ENCODE data around the gene ST6GALNAC2.
"Not testable (repeated sequence)": the region's sequence is repeated elsewhere in the genome, so short reads cannot be mapped to it uniquely, and the experiment has no call there.

ST6GALNAC2 gene

DNA sequence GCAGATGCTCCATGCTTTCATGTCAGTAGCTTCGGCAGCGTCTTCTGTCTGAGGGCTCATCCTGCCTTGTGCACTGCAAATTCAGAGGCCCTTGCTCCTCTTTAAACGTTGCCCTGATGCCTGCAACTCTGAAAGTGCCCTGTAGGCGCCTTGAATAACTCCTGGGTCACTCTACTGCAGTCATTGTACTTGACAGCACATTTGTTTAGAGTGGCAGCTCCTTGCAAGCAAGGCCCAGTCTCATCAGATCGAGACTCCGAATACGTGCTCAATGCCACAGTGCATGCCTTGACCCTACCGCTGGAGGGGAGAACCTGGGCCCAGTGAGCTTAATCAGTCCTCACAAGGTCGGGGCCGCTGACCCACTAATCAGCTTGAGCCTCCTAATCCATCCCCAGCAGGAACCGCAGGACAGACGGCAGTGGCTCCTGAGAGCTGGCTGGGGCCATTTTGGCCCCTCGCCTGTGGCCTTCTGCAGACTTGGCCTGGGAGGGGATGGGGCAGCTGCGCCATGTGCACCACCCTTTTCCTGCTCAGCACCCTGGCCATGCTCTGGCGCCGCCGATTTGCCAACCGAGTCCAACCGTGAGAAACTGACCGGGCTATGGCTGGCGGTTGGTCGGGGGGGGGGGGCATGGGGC, 45.9 kb downstream of the ST6GALNAC2 start, which contains the start of gene PRCD:
Gene PRCD, plus strand, starts transcription at position 414 of the 641 bp plus-strand sequence. Its CDS starts 98 bp downstream, at position 512.
- peak; percentile 17 for DNase-seq (ENCODE audit: low spot score)

DNA sequence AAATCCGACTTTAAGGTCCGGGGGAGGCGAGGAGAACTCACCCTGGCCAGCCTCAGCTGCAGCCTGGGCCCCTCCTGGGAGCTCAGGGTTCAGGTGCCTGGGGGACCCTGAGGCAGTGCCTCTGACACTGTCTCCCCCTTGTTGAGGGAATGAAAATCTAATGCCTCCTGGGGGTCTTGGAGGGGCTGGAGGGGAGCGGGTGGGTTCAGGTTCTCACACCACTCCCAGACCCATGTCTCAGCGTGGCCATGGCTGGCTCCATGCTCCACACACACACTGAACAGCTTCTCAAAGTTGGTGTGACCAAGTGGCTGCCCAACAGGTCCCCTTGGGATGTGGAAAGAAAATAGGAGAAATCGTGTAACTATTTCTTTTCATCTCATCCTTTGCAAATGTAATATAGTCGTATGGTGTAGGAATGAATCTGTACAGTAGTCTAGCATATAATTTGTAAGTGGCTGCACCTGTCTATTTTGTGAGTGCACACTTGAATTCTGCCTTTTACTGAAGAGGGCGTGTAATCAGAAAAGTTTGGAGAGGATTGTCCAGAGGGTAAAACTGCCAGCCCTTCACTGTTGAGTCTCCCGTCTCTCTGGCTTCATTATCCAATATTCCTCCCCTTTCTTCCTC, 46.6 kb downstream of the ST6GALNAC2 start:
- peak; percentile 1 for DNase-seq (ENCODE audit: low spot score)

DNA sequence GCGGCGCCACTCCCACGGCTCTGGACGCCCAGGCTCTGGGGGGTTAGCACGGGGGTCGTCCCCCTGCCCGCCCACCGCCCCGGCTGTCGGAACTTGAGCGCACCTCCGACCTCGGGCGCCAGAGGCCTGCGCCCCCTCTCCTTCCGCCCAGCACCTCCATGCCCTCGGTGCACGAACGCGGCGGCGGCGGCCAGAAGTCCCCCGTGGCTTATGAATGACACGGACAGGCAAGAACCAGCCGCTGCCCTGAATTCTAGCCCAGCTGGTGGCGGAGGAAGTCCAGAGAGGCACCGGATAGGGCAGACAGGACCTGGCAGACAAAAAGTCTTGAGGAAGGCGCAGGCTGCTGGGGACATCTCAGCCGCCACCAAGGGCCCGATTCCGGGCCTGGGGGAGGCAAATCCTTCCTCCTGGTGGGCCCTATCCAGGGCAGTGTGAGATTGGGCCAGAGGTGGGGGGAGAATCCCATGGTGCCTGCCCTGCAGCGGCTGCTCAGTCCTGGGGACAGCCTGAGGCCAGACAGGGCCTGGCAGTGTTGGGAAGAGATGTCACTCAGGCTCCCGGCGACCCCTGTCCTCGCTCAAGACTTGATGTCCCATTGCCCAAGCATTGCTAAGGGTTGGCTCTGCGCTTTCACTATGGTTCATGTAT, 47.3 kb downstream of the ST6GALNAC2 start:
- DNase-seq (ENCODE audit: low spot score): peak; percentile 68

DNA sequence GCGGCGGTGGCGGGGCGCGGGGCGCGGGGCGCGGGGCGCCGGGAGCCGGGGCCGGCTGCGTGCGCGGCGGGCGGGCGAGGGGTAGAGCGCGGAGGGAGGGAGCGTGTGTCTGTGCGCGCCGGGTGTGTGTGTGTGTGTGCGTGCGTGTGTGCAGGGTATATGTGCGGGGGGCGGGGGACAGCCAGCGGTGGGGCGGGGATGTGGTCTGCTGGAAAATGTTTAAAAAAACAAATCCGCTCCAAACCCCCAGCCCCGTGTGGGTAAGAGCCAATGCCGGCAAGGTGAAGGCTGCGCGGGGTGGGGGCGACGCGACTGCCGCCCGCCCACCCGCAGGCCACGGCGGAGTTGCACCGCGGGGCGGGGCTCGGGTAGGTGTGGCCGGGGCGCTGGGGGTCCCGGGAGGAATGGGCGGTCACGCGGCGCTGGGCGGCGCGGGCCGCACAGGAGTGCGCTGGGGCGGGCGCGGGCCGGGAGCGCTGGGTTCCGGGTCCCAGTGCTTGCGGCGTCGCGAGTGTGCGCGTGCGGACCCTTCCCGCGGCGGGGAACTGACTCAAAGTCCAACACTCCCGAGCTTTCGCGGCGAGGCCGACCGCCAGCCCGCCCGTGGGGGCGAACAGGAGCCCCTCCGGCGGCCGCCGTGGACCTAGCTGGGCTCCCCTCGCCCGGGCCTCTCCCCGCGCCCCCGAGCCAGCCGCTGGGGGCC, 47.9 kb downstream of the ST6GALNAC2 start, which contains the start of gene CYGB:
Gene CYGB, minus strand, starts transcription at position 132 of the 703 bp plus-strand sequence. CDS start 167 bp downstream, outside the sequence.
- peak; percentile 62 for DNase-seq (ENCODE audit: low spot score)

DNA sequence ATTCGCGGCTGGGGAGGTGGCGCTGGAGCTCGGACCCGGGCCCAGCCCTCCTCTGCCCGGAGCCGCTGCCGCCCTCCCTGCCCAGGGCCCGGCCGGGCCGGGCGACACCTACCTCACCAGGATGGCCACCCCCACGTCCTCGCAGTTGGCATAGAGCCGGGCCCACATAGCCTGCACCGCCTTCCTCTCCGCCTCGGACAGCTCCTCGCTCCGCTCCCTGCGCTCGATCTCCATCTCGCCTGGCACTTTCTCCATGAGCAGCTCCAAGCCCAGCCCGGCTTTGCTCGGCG, 48.4 kb downstream of the ST6GALNAC2 start:
- DNase-seq (ENCODE audit: low spot score): peak; percentile 81

DNA sequence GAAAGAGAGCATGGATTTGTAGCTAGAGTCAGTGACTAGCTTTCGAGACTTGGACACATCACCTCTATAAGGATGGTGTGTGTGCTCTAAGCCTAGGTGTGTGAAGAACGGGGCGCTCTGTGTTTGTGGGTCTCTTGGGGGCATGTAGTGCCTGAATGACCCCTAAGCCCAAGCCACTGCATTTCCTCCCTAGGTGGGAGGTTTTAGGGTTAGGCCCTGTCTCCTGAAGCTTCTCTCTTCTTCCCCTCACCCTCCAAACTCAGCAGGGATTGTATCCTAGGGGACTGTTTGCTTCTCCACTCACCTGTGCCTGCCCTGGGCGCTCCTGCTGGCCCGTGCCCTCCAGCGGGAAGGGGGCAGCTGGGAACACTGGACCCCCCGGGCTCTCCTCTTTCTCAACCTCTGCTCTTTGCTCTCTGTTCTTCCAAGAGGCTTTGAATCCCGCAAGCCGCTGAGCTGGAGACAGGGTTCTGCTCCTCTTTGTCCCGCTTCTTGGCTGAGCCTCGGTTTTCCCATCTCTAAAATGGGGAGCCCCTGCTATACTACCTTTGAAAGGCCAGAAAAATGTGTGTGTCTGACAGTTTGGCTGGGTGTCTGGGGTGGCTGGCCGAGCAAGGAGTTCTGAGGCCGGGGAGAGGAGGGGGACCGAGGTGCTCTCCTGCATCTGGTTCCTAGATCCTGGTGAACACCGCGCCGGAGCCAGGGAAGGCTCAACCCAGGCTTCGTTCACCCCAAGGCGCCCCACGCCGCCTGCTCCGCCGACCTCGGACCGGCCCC, 49.0 kb downstream of the ST6GALNAC2 start:
- DNase-seq (ENCODE audit: low spot score): no peak

DNA sequence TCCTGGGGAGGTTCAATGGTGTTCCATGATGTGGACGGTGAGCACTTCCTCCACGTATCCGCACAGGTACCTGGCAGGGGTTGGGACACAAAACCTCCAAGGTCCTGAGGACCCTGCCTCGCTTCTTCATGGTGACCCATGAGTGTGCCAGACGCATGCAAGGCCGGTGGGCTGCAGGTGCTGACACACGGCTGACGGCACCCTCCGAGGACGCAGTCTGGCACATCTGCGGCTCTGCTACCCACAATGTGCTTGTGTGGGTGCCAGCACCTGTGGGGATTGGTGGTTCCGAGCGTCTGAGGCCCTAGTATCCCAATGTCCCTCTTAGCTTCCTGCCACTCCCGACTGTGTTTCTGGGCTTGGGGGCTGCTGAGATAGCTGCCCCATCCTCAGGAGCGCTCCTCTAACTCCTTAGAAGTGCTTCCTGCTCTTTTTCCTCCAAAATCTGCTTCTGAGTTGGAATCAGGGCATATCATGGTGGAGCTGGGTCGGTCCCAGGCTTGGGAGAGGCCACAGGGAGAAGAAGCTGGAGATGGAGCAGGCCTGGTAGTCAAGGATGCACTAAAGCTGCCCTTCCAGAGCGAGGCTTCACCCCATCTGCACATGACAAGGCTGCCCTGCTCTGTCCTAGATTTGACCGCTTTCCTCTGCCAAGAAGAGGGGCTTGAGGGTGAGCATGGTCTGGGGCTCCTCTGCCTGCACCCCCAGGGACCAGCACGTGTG, 49.7 kb downstream of the ST6GALNAC2 start:
- no peak for DNase-seq (ENCODE audit: low spot score)

DNA sequence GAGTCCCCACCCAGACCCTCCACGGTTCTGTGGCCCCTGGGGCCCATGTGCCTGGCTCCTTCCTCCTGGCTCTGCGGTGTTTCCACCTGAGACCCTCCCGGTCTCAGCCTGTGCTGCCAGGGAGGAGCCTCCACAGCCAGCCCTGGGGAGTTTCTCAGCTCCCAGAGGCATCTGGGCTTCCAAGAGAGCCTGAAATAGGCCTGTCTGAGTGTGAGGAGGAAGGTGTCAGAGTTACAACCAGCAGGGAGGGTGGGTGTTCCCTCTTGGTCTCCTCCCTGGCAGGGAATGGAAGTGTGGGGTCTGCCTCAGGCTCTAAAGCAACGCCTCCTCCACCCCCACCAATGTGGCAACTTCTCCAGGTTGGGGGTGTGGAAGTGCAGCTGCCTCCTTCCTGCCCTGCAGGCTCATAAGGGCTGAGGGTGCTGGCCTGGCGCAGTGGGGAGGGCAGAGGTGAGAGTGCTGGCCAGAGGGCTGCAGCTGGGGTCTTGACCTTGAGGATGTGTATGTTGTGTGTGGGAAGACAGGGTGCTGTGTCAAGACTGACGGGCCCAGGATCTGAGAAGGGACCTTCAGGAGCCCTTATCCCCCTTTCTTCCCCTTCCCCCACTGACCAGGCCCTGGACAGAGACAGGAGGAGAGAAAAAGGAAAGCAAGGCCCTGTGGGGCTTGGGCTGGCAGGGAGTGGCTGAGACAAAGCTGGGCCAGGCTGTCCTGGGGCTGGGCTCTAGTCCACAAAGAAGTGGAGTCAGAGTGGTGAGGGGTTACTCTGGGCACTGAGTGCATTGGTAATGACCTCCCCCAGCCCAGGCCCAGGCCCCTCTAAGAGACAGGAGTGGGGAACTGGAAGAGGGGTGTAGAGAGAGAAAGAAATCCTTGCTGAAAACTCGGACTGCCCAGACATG, 50.6 kb downstream of the ST6GALNAC2 start:
- no peak for DNase-seq (ENCODE audit: low spot score)

DNA sequence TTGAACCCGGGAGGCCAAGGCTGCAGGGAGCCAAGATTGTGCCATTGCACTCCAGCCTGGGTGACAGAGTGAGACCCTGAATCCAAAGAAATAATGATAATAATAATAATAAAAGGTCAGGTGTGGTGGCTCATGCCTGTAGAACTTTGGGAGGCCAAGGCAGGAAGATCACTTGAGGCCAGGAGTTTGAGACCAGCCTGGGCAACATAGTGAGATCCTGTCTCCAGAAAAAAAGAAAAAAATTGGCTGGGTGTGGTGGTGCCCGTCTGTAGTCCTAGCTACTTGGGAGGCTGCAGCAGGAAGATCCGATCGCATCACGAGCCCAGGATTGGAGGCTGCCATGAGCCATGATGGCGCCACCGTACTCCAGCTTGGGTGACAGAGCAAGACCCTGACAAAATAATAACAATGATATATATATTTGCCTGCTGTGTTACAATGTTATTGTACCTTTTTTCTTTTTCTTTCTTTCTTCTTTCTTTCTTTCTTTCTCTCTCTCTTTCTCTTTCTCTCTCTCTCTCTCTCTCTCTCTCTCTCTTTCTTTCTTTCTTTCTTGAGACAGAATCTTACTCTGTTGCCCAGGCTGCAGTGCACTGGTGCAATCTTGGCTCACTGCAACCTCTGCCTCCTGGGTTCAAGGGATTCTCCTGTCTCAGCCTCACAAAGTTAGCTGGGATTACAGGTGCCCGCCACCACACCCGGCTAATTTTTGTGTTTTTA, 51.9 kb downstream of the ST6GALNAC2 start:
- DNase-seq (ENCODE audit: low spot score): not testable (repeated sequence)

DNA sequence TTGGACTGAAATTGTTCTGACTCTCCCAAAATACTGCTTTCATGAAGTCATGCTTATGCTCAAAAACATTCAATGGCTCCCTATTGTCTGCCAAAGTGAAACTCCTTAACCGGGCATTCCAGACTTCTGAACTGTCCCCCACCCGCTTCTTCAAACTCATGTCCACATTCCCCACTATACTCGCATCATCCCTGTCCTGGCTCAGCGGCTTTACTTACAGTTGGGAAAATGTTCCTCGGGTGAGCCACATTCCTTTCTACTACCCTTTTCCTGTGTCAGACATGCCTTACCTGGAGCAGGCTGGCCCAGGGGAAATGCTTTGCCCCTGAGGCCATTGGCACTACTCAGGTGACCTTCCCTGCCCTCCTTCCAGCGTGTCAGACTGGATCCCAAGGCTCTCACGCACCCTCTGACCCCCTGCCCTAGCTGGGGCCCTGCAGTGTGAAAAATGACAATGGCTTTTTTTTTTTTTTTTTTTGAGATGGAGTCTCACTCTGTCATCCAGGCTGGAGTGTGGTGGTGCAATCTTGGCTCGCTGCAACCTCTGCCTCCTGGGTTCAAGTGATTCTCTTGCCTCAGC, 53.5 kb downstream of the ST6GALNAC2 start:
- DNase-seq (ENCODE audit: low spot score): no peak

DNA sequence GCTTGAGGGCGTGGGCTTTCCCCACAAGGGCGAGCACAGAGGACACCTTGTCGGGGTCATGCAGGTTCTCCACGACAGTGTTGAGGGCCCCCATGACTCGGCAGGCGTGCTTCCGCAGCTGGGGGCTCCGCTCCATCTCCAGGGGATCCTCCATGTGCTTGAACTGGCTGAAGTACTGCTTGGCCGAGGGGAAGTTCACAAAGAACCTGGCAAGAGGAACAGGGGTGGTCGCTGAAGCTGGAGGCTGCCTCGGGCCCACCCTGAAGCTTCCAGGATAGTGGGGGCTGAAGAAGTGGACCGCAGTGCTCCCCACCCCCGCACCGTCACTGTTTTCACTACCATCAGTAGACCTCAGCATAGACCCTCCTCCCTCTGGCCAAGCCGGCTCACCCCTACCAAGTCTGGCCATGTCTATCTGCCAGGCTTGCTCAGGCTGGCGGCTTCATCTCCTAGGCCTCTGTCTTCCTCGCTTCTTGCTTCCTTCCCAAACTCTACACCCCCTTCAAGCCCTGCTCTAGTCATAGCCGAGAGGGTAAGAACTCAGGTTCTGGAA, 54.1 kb downstream of the ST6GALNAC2 start:
- no peak for DNase-seq (ENCODE audit: low spot score)

DNA sequence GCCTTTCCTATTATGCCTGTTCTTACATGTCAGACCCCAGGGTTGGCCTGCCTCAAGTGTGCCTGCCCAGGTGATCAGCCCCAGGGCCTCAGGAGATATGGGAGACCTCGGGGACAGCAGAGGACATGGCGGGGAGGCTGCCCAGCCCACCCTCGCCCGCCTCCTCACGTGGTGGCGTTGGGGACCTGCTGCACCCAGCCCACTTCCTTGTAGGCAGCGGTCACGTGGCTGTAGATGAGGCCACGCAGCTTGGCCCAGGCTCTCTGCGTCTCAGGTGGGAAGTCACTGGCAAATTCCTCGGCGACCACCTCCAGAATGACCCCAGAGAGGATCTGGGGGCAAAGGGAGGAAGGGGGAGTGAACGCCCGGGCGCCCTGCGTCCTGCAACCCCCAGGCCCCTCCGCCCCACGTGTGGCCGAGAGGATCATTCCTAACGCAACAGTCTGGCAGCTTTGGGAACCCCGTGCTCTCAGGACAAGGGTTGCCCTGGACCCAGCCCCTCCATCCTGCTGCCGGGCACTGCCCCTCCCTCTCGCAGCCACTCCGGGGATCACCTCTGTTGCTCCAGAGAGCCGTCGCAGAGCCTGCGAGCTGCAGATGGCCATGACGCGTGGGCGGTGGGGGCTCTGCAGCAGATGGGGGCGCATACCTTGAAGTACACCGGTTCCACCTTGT, 54.7 kb downstream of the ST6GALNAC2 start:
- DNase-seq (ENCODE audit: low spot score): no peak

DNA sequence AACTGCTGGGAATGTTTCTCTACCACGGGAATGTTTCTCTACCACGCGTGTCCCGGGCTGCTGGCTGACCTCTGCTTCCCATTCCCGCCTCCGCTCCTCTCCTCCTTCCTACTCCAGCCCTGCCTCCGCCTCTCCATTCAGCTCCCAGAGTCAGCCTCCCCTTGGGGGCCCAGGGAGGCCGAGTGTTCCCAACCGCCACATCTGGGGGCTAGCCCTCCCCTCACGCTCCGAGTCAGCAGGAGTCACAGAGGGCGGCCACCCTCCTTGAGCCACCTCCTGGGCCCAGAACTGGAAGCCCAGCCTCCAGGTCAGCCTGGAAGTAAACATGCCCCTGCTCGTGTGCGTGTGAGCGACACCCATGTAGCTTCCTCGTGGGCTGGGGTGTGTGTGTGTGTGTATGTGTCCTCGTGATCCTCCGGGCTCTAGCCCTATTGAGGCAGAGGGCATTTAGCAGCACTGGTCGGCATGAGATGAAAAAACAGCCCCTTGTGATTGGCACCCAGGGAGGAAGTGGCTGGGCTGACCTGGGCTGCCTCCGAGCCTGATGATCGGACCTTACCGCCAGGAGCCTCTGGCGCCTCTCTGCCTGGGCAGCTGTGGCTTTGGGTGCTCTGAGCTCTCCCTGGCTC, 55.5 kb downstream of the ST6GALNAC2 start:
- peak; percentile 66 for DNase-seq (ENCODE audit: low spot score)

DNA sequence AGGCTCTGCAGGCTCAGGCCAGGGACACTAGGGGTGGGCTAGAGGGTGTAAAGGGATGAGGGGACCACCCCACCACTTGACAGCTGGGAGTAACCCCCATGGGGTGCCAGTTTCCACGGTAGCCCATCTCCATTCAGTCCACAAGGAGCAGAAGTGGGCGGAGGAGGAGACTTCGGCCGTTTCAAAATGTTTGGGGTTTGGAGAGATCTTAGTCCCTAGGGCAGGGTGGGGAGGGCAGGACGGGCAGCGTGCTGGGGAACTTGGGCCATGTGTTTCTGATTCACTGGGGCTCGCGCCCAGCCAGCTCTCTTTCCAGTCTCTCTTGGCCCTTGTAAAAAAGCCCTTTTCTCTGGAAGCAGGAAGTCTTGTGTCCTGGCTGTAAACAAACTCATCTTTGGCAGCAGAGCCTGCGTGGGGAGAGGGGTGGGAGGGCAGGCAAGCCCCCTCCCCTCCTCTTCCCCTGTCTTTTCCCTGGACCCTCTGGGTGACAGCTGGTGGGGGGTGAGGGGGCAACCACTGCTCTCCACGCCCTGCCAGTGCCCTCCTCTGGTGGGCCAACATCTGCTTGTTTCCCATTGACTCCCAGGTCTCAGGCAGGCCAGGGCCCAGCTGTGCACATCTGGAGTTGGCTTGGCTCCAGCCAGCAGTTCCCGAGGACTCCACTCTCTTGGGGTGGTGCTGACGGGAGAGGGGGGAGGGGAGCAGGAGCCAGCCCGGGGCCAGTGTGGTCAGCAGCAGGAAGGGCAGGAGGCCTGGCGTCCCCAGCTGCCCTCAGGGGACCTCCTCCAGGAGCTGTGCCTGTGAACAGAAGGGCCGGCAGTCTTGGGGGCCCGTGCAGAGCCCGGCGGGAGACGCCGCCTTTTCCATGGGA, 56.2 kb downstream of the ST6GALNAC2 start:
- DNase-seq (ENCODE audit: low spot score): peak; percentile 79

DNA sequence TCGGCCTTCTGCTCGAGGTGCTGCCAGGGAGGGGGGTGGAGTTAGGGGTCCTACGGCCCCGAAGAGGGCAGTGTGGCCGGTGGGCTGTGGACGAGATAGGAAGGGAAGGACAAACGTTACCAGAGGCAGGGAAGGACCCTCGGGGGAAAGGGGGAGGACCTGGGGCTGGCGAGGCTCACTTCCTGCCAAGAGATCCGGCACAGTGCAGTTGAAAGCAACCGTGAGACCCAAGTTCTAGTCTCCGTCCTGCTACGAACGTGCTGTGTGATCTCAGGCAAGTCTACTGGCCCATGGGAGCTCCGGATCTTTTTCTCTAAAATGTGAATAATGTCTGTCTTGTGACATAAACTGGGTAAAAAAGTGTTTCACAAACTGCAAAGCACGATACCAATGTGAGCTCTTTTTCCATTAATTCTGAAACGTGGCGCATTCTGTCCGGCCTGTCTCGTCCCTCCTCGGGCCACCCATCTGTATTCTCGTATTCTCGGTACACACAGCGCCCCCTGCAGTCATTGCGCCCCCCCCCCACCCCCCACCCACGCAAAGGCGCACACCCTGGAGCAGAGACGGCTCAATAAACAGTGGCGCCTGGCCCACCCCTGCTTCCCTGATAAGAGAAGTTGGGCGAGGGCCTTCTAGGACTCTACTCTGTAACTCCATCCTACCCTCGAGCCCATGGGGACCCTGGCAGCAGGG, 57.0 kb downstream of the ST6GALNAC2 start:
- no peak for DNase-seq (ENCODE audit: low spot score)

DNA sequence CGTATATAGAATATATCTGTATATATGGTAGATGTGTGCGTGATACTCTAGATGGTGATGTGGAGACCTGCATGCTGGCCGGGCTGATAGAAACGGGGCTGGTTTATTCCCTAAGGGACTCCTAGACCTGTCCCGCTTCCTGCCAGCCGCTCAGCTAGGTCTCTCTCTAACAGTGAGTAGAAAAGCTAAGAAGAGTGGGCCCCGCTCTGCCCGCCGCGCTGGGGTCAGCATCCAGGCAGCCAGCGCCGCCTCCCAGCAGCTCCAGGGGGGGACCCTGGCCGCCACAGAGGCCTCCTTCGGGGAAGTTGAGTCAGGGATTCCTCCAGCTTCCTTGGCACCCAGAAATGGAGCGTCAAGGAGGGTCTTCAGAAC, 57.5 kb downstream of the ST6GALNAC2 start:
- DNase-seq (ENCODE audit: low spot score): no peak
